ENCODE data around the gene GRM3. TPM values are rescaled to one million over a fixed set of nuclear protein-coding genes. Genes with fewer than 3 reads are reported as not detected.

GRM3 gene
- total RNA-seq, 1 donor from 2014 or later = not detected

GRCh38 chr7:86848226-86848625 is 204.5 kb downstream of the GRM3 start:
- intact Hi-C loops (cut with DNase I) = no loop called here
- ATAC-seq (ENCODE audit: poor library complexity) (no peak), DNase-seq (no peak)

DNA sequence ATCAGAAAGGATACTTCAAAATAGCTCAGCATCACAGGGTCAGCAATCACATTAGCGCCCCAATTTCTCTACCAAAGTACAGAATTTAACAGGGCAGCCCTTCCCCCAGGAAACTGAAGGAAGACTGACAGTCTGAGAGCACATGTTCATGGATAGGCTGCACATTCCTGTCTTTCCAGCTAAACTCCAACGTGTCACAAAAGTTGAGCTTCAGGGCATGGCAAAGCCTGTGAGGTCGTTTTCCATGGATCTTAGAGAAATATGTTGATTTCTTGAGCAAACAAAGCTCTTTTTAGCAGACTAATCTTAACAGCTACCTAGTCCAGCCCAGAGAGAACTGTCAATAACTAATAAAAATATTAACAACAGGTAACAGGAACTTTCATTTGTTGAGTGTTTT is 207.9 kb downstream of the GRM3 start:
- ATAC-seq (ENCODE audit: poor library complexity) (no peak), DNase-seq (no peak)
- intact Hi-C loops (cut with DNase I) = no loop called here

- ATAC-seq (ENCODE audit: poor library complexity) = no peak
- DNase-seq = no peak
- intact Hi-C loops (cut with DNase I) = no loop called here
Observed at GRCh38 chr7:86863452-86863851, 219.7 kb downstream of the GRM3 start.

DNA sequence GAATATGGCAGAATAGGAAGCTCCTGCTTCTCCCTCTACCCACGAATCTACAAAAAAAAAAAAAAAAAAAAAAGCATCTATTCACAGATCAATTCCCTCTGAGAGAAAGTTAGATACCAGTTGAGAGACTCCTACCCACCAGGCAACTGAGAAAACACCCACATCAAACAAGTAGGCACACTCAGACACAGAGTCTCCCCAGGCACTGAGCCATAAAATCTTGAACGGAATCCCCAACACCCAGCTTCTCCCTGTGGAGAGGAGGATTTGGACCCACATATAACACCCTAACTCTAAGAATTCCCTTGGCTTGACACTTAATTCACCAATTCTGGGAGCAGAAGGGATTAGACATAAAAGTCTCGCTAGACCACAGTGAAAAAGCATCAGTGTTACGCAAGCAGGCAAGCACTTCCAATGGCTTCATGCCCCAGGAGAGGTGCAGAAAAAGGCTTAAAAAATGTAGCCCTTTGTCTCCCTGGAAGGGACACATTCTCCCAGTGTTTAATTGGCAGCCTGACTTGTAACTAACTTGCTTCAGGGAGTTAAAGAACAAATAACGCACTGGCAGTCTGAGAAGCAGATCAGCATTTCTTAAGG is 223.6 kb downstream of the GRM3 start:
- ATAC-seq (ENCODE audit: poor library complexity) = no peak
- no peak for DNase-seq
- intact Hi-C loops (cut with DNase I) = no loop called here

- intact Hi-C loops (cut with DNase I) = no loop called here
- no peak for DNase-seq
- no peak for ATAC-seq (ENCODE audit: poor library complexity)
Observed at GRCh38 chr7:86876146-86876545, 232.4 kb downstream of the GRM3 start.

- ATAC-seq (ENCODE audit: poor library complexity) = no peak
- DNase-seq = no peak
Observed at GRCh38 chr7:86884152-86884551, 240.4 kb downstream of the GRM3 start.

GRCh38 chr7:86889501-86889900 is 245.8 kb downstream of the GRM3 start:
- DNase-seq (no peak), ATAC-seq (ENCODE audit: poor library complexity) (no peak)
- intact Hi-C loops (cut with DNase I) = no loop called here

More at GRCh38 chr7:86884152-86884551, 240.4 kb downstream of the GRM3 start:
- intact Hi-C loops (cut with DNase I) = no loop called here

DNA sequence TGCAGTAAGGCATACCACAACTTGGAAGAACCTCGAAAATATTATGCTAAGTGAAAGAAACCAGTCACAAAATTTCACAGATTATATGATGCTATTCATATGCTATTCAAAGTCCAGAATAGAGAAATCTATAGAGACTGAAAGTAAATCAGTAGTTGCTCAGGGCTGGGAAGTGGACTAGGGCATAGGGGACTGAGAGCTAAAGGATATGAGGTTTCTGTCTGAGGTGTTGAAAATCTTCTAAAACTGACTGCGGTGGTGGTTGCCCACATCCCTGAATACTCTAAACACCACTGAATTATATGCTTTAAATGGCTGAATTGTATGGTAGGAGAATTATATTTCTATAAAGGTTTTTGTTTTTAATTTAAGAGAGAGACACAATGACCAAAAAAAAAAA is 254.5 kb downstream of the GRM3 start:
- DNase-seq (no peak), ATAC-seq (ENCODE audit: poor library complexity) (no peak)
- intact Hi-C loops (cut with DNase I) = no loop called here

DNA sequence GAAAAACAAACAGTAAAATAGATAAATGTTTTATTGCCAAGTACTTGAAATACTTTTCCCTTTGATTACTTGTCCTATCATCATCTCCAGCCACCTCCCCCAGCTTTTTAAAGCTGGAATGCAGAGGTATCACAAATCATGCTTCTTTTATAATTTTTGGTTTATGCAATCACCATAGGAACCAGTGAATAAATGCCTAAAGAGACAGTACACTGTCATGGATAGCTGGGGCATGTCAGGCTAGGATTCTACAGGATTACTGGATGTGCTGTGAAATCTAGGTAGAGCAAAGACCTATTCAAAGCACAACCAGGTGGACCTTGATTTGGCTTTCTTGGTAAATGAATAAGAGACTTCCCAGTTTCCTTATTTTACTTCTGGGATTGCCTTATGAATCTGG is 257.2 kb downstream of the GRM3 start:
- intact Hi-C loops (cut with DNase I) = no loop called here
- ATAC-seq (ENCODE audit: poor library complexity) (no peak), DNase-seq (no peak)

DNA sequence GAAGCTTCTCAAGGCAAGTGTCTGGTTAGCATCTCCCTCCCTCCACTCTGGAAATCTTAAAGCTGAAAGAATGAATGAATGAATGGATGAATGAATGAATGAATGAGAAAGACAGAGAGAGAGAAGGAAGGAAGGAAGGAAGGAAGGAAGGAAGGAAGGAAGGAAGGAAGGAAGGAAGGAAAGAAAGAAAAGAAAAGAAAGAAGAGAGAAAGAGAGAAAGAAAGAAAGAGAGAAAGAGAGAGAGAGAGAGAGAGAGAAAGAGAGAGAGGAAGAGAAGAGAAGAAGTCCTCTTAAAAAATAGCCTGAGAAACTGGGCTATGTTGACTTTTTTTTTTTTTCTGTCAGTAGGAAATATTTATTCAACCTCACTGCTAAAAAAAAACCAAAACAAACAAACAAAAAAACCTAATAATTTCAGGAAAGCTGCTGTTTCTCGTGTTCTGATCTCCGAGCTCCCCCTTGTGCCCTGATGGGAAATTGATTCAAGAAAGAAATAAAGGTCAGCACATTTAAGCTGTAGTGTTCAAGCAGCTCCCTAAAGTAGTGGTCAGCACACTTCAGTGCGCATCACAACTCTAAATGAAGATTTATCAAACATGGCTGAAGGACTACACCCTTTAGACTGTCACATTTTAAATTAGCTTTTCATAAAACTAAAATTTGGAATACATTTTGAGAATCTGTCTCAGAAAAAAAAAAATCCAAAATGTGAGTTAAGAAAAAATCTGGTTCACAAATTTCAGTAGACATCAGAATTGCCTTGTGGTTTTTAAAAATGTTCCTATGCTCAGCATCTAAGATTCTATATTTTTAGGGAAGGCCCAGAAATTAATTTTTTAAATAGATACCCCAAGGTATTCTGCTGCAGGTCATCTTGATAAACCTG is 261.5 kb downstream of the GRM3 start:
- ATAC-seq (ENCODE audit: poor library complexity) (no peak), DNase-seq (no peak)
- intact Hi-C loops (cut with DNase I) = no loop called here

GRCh38 chr7:86908948-86909347 is 265.2 kb downstream of the GRM3 start:
- intact Hi-C loops (cut with DNase I) = no loop called here
- DNase-seq (no peak), ATAC-seq (ENCODE audit: poor library complexity) (no peak)

DNA sequence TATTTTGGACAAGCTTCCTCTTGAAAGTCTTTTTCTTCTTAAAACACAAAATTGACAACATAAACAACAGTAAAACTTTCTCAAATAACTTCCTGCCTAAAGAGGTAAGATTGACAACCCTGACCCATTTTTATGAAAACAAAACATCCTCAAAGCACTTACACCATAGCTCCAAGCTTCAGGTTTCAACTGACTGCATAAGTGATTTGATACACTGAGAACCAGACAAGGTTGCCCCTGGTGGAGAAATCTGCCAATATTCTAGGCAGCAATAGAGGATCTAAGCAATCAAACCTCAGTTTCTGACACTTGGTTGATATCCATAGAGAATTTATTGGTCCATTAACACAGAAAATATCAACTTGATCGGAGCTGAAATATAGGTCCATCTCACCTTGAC is 267.9 kb downstream of the GRM3 start:
- intact Hi-C loops (cut with DNase I) = no loop called here
- no peak for DNase-seq
- no peak for ATAC-seq (ENCODE audit: poor library complexity)

- ATAC-seq (ENCODE audit: poor library complexity) (peak; percentile 73), DNase-seq (no peak)
- intact Hi-C loops (cut with DNase I) = no loop called here
Observed at GRCh38 chr7:86913709-86914108, 270.0 kb downstream of the GRM3 start.
